NCI-H1417 (cell line): ENCODE data around the gene MVB12A.

Experiments used
- DNase-seq, 3 experiments: peaks; one replicate each; lab custom pipeline; 2025; lab: John Stamatoyannopoulos, UW

MVB12A gene

DNA sequence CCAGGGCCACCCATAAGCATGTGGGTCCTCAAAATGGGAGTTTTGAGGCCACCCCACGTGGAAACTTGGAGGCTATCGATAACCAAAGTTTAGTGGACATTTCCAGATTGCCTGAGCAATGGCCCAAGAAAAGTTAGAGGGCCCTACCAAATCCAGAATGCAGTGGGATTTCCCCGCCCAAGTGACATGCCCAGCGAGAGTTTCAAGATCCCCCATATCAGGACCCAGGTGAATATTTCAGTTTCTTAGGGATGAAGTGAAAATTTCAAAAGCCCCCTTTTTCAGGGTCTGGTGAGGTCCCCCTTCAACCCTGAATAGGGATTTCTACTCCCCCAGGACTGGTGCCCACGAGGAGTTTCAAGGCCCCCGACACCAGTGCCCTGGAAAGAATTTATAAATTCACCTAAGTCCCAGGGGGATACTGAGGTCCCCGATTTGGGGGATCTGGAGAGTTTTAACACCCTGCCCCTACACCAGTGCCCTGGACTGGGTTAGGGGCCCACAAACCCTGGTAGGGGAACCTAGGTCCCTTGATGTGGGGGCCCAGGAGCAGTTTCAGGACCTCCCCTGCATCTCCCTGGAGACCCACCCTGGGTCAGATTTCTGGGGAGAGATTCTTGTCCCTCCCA, 15.1 kb upstream of the MVB12A start:
- no peak for DNase-seq

DNA sequence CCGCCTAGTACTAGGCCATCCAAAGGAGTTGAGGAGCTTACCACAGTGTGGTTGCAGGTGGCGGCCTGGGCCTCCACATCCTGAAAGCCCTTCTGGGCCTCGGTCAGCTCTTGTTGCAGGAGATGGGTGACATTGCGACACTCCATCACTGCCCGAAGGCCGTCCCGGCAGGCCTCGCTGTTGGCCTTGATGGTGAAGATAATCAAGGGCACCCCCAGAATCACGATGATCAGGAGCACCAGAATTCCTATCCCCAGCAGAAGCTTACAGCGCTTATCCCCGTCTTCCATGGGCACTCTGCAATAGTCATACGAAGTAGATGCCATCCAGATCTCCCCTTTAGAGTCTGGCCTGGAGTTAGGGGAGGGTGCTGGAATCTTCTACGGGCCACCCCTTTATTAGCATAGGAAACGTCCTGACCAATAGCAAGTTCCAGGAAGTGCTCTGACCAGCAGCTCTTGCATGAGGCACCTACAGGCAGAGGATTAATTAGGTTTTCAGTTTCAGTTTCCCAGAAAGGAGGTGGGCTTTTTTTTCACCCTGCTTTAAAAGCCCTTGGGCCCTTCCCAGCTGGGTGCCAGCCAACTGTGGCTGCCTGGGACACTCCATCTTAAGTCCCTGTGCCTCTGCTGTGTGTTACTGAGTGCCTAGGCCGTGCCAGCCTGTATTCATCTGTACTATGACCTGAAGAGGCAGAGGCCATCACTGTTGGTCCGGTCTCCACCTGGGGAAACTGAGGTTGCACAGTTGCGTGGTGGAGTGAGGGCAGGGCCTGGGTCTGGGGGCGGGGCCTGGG, 14.4 kb upstream of the MVB12A start, which contains the start of gene BST2:
Gene BST2 (minus strand): TSS at position 381 of the 796 bp plus-strand sequence. CDS start 55 bp downstream, at position 326.
- no peak for DNase-seq

DNA sequence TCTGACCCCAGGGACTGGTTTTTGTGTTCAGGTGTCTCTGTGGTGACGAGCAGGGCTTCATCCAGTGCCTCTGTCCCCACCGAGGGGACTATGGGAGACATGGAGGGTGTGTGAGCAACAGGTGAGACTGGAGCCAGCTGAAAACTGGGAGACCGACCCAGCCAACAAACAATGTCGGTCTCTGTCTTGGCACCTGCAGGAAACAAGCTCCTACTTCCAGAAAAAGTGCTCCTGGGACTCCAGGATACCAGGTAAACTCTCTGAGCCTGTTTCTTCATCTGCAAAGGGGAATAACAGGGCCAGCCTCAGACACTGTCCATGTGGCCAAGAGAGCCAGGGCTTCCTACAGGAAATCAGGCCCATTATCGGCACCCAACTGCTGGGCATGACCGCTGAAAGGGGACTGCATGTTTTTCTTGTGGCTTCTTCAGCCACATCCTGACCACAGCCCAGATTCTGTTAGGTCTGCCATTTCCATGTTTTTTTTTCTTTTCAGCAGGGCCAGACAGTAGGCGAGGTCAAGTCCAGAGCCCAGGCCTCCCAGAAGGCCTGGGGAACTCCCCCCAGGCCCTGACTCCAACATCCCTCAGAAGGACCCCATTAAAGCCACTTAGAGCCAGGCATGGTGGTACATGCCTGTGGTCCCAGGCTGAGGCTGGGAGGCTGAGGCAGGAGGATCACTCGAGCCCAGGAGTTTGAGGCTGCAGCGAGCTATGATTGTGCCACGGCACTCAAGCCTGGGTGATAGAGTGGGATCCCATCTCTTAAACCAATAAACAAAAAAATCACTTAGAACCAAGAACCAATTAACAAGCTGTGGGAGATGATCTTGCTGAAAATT, 13.6 kb upstream of the MVB12A start:
- DNase-seq = no peak

DNA sequence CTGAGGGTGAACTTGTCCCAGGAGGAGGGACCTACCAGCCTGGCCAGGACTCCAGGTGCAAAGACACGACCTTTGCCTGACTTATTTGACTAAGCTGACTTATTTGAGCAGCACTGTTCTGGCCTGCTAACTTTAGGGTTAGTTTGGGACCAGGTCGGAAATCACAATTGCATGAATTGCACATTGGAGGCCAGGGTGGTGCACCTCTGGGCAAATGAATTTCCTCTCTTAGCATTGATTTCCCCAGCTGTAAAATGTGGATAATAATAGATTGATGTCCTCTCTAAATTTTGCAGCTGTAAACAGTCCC, 13.0 kb upstream of the MVB12A start:
- DNase-seq = no peak

DNA sequence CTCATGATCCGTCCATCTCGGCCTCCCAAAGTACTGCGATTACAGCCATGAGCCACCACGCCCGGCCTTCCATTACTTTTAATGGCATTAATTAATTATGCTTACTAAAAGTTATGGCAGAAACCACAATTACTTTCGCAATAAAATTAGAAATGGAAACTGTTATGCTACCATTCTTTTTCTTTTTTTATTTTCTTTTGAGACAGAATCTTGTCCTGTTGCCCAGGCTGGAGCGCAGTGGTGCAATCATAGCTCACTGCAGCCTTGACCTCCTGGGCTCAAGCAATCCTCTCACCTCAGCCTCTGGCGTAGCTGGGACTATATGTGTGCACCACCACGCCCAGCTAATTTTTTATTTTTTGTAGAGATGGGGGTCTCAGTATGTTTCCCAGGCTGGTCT, 9.9 kb upstream of the MVB12A start:
- no peak for DNase-seq

DNA sequence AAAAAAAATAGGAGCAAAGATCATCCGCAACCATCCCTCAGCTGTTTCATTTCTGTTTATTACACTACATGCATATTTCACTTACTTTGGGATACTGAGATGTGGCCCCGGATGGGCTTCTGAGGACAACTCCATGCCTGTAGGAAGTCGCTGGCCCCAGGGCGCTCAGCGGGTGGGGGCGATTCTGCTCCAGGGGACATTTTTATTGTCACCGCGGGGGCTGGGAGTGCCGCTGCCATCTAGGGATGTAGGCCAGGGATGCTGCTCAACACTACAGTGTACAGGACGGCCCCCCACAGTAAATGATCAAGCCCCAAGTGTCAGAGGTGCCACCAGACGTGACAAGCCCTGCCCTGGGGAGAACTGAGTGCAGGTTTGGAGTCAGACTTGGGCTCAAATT, 8.0 kb upstream of the MVB12A start:
- DNase-seq = peak in 2 of 3 experiments; percentile 16 to 27

- no peak for DNase-seq
Observed at GRCh38 chr19:17414097-17414496, 5.8 kb upstream of the MVB12A start.

DNA sequence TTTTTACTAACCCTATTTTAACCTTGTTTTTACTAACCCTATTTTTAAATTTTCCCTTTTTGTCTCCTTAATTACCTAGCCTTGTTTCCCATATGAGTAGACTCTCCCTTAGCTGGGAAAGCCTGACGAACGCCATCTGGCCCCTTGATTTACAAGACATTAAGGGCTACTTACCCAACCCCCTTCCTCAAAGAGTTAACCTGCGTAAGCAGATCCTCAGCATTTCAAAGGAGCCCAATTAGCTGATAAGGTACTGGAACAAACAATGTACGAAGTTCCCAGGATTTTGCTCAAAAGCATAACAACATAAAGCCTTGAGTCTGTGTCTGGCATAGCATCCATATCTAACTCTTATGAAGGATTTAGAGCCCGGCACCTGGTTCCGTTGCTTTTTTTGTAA, 4.7 kb upstream of the MVB12A start:
- DNase-seq = peak in 1 of 3 experiments; percentile 6

- DNase-seq = no peak
Observed at GRCh38 chr19:17418710-17419109, 1.1 kb upstream of the MVB12A start.

DNA sequence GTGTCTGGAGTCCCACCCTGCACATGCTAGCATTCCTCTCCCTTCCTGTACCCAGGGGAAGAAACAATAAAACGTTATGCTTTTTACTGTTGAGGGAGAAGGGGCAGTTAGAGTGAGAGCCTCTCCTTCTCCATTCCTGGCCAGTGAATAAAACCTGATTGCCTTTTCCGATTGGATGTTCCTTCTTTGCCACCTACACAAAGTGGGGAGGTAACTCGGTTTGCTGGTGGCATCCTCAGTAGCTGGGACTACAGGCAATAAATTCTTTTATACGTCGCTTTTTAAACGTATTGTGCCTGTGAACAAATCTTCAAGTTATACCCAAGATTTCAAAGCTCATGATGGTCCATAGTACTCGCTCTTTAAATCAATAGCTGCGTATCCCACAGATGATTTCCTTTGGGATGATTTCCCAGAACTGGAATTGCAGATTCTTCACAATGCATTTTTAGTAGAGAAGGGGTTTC, 660 bp upstream of the MVB12A start:
- no peak for DNase-seq

GRCh38 chr19:17420475-17420924, 653 bp downstream of the MVB12A start:
- DNase-seq = peak in 1 of 3 experiments; percentile 65

DNA sequence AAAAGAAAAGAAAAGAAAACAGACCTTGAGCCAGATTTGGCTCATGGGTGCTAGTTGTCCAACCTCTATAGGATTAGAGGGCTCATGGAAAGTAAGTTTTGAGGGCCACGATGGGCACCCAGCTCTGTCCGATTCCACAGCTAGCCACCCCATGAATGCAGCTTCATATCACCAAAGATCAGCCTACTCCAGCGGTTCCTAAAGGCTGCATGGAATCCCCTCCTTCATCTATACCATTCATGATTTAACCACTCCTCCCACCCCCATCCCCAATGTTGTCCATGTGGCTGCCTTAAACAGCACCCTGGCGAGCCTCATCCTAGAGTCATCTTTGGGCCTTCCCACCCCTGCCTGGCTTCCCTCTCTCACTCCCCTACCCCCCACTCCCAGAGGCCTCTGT, 2.1 kb downstream of the MVB12A start:
- no peak for DNase-seq

DNA sequence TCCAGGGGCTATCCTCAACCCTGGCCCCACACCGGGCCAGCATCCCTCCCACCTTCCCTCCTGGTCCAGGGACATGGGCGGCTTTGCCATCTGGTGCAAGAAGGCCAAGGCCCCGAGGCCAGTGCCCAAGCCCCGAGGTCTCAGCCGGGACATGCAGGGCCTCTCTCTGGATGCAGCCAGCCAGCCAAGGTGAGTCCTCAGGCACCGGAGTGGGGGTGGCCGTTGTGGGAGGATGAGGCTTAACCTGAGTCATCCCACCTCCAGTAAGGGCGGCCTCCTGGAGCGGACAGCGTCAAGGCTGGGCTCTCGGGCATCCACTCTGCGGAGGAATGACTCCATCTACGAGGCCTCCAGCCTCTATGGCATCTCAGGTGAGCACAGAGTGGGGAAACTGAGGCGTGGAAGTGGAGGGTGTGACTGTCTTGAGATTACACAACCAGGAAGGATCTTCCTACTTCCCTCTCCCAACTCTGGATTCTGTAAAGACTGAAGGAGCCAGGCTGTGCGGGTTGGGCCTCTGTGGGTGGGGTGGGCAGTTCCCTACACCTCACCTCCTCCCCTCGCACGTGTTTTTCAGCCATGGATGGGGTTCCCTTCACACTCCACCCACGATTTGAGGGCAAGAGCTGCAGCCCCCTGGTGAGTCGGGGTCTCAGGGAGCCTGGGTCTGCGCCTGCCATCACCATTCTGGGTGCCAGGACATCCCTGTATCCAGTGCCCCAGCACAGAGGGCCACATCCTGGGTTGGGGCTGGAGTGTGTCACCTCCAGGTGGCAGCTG, 3.8 kb downstream of the MVB12A start:
- DNase-seq = no peak

DNA sequence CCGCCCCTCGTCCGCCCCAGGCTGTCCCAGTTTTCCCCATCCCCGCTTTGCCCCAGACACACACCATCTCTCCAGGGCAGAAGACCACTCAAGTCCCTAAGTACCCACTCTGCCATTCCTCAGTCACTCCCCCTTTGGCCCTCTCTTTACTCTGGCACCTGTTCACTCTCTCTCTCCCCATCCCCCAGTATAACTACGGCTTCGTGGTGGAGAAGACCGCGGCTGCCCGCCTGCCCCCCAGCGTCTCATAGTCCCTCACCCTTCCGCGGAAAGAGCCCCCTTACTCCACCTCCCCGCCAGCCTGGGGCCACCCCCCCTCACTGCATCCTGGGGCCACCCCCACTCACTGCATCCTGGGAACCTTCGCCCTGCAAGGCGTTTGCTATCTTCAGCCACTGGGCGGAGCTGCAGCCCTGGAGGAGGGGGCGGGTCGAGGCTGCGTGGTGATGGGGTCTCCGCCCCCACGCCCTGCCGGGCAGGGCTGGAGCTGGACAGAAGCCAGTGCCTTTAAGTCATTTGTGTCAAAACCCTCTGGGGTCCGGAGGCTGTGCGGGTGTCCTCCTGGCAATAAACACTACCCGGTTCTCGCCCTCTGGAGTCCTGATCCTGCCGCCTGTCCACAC, 5.0 kb downstream of the MVB12A start:
- DNase-seq = peak in 2 of 3 experiments; percentile 13 to 39

DNA sequence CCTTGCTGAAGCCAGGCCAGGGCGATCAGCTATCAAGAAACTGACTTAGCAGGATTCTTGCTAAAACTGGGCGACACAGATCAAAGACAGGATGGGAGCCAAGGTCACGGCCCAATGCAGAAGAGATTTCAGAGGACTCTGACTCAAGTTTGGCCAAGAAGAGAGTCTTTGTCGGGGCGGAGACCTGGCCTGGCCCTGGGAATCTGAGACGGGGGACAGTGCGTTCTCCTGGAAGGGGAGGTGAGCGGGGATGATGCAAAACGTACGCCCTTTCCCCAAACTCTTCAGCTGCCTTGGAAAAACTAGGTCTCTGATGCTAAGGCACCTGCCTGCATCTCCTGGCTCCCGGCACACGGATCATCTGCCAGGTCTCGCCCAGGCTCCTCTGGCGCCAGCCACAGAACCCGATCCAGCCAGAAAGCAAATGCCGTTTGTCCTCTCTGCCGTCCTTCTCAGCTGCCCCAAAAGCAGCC, 9.8 kb downstream of the MVB12A start:
- no peak for DNase-seq

- DNase-seq = no peak
Observed at GRCh38 chr19:17431417-17431816, 11.6 kb downstream of the MVB12A start.

DNA sequence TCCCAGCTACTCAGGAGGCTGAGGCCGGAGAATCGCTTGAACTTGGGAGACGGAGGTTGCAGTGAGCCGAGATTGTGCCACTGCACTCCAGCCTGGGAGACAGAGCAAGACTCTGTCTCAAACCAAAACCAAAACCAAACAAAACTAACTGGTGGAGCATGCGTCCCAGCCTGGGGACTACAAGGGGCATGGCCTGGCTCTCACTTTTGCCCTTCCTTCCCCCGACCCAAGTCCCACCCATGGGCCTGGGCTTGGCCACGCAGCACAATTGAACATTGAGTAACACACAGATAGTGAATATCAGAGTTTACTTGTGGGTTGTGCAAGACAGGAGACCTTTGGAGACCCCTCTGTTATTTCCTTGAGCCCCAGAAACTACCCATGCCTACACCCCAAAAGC, 15.4 kb downstream of the MVB12A start:
- no peak for DNase-seq

- no peak for DNase-seq
Observed at GRCh38 chr19:17436094-17436873, 16.4 kb downstream of the MVB12A start.

GRCh38 chr19:17436874-17437267, 17.0 kb downstream of the MVB12A start:
- no peak for DNase-seq
